OCI-LY1 (cell line): Measurements from ENCODE around the gene ACAT2.
"Not testable (repeated sequence)": the region's sequence is repeated elsewhere in the genome, so short reads cannot be mapped to it uniquely, and the experiment has no call there.

Experiments
- CTCF ChIP-seq: fragments of 200-600 bp; sonication (generic), shearing (Covaris generic); IDR thresholded peaks from 2 replicates; pipeline ENCODE4 v1.5.1; 2017; ENCODE audit warnings: mild to moderate bottlenecking, antibody characterized with exemption, low read length, moderate library complexity, mixed read lengths
- EZH2 ChIP-seq: fragments of 200-600 bp; sonication (generic), shearing (Covaris generic); IDR thresholded peaks from 2 replicates; pipeline ENCODE4 v1.8.0; 2017; ENCODE audit warnings: borderline replicate concordance, mixed run types, mild to moderate bottlenecking, antibody characterized with exemption, low read length, moderate library complexity, mixed read lengths

GRCh38 chr6:159733395-159733794 lies 28.4 kb upstream of the ACAT2 start:
- TF ChIP-seq CTCF, EZH2: not testable (repeated sequence)
